ENCODE results near the gene PHC2. TPM values are rescaled to one million over a fixed set of nuclear protein-coding genes. Genes with fewer than 3 reads are reported as not detected.

PHC2 gene
- total RNA-seq, 1 donor from 2014 or later, result 222 TPM

DNA sequence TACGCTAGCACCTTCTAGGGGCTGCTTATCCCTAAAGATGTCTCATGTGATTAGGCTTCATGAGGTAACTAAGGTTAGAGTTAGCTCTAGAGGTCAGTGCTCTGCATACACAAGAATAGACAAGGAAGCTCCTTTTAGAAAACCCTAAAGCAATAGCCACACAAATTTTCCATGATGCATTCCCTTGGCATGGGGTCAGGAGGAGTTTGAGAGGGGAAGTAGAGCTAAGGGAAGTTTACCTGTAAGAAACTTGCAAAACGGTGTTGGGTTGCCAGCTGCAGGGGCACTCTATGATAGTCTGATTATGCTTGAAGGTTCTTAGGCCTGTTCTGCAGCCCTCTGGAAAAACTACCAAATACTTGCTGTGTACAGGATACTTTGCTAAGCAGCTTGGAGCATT, 71.0 kb downstream of the PHC2 start:
- H3K27me3 ChIP-seq, result no peaks in the 10 kb centered on the region
- intact Hi-C loops (cut with DNase I), result no loop called here
- no peak for DNase-seq (ENCODE audit: low spot score in 2 of 2)
- H3K4me1 ChIP-seq, result peaks cover 8 to 23% of the 10 kb centered on the region in 2 donors
- TF ChIP-seq, protein P1, sequence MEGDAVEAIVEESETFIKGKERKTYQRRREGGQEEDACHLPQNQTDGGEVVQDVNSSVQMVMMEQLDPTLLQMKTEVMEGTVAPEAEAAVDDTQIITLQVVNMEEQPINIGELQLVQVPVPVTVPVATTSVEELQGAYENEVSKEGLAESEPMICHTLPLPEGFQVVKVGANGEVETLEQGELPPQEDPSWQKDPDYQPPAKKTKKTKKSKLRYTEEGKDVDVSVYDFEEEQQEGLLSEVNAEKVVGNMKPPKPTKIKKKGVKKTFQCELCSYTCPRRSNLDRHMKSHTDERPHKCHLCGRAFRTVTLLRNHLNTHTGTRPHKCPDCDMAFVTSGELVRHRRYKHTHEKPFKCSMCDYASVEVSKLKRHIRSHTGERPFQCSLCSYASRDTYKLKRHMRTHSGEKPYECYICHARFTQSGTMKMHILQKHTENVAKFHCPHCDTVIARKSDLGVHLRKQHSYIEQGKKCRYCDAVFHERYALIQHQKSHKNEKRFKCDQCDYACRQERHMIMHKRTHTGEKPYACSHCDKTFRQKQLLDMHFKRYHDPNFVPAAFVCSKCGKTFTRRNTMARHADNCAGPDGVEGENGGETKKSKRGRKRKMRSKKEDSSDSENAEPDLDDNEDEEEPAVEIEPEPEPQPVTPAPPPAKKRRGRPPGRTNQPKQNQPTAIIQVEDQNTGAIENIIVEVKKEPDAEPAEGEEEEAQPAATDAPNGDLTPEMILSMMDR (IDR thresholded peaks at IDR 0.05), result no peak
- peaks cover 0 to 1% of the 10 kb centered on the region in 2 donors for H3K36me3 ChIP-seq
- H3K9me3 ChIP-seq, result no peaks in the 10 kb centered on the region
- no peak overlapping the region for H3K27ac ChIP-seq
- H3K4me3 ChIP-seq, result no peak overlapping the region

DNA sequence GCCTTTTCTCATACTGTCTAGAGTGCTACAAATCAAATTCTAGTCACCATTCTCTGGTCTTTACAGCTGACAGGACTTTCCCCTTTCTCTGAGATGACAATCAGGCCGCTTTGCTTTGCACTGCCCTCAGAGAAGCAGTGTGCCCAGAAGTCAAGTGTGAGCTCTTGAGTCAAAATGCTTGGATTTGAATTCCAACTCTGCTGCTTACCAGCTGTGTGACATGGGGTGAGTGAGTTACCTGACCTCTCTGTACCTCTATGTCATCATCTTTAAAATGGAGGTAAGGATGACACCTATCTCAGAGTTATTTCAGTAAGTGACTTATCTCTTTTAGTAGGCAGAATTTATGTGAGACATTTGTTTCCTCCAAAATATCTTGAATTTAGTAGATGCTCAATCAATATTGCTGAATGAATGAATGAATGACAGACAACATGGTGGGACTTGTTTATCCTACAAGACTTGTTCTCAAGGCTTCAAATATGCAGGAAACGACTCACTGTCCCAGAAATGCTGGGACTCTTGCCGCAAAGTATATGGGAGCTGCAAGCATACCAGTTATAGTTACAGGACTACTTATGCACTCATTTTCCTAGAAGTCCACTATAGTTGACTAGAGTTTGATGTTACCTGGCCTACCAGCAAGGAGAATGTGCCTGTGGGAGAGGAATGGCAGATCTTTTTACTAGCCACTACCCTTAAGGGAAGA, 71.9 kb downstream of the PHC2 start:
- no peak overlapping the region for H3K4me3 ChIP-seq
- intact Hi-C loops (cut with DNase I), result no loop called here
- TF ChIP-seq, protein P1 (IDR thresholded peaks at IDR 0.05), result no peak
- H3K27ac ChIP-seq, result no peak overlapping the region
- H3K36me3 ChIP-seq, result peaks cover 0 to 5% of the 10 kb centered on the region in 2 donors
- DNase-seq (ENCODE audit: low spot score in 2 of 2), result no peak
- no peaks in the 10 kb centered on the region for H3K9me3 ChIP-seq
- peaks cover 8 to 15% of the 10 kb centered on the region in 2 donors for H3K4me1 ChIP-seq
- no peaks in the 10 kb centered on the region for H3K27me3 ChIP-seq

DNA sequence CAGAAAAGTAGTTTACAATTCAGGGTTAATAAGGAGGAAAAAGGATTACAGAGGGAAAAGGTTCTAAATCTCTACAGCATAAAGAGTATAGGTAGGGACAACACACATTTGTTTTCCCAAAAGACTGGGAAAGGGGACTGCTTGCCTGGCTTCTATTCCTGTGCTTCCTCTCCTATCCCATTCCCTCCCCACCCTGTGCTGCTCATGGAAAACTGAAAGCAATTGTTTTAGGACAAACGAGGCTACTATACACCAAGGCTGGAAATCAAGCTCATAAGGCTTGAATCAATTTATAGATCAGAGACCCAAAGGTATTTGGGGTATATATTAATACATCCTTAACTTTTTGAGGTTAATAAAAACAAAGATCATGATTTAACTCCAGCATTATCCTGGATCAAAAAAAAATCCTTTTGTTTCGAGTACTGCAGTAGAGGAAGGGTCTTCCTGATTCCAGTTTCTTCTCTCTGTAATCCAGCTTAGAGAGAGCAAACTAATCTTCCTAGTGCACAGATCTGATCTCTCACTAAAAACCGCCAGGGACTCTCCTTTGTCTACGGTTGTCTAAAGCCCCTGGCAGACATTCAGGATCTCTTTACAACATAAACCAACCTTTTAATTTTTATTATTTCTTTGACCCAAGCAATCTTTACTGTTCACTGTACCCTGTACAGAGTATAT, 72.6 kb downstream of the PHC2 start:
- peaks cover 0 to 5% of the 10 kb centered on the region in 2 donors for H3K36me3 ChIP-seq
- H3K9me3 ChIP-seq, result no peaks in the 10 kb centered on the region
- no peak overlapping the region for H3K27ac ChIP-seq
- TF ChIP-seq, protein P1 (IDR thresholded peaks at IDR 0.05), result no peak
- no peaks in the 10 kb centered on the region for H3K27me3 ChIP-seq
- intact Hi-C loops (cut with DNase I), result no loop called here
- no peak overlapping the region for H3K4me3 ChIP-seq
- no peak for DNase-seq (ENCODE audit: low spot score in 2 of 2)
- H3K4me1 ChIP-seq, result peaks cover 1 to 8% of the 10 kb centered on the region in 2 donors

DNA sequence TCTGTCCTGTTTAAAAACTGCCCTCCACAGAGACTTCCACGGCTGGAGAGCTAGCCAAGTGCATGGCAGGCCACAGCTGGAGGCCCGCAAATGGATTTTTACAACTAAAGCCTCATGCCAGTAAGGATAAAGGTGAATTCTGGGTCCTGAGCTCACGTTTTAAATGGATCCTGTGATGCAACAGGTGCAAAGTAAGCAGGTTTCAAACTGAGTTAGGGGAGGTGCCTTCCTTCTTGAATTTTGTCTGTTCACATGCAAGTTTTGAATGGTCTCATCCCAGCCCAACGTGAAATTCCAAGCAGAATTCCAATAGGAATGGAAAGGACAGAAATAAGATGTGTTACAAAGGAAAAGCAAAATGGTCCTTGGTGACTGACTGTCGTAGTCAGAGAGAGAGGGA, 73.8 kb downstream of the PHC2 start:
- Histone ChIP-seq H3K27ac (no peak overlapping the region), H3K4me1 (no peaks in the 10 kb centered on the region), H3K4me3 (no peak overlapping the region), H3K36me3 (peaks cover 0 to 5% of the 10 kb centered on the region in 2 donors), H3K27me3 (no peaks in the 10 kb centered on the region), H3K9me3 (no peaks in the 10 kb centered on the region)
- no peak for DNase-seq (ENCODE audit: low spot score in 2 of 2)
- TF ChIP-seq, protein P1 (IDR thresholded peaks at IDR 0.05), result no peak
- intact Hi-C loops (cut with DNase I), result no loop called here

DNA sequence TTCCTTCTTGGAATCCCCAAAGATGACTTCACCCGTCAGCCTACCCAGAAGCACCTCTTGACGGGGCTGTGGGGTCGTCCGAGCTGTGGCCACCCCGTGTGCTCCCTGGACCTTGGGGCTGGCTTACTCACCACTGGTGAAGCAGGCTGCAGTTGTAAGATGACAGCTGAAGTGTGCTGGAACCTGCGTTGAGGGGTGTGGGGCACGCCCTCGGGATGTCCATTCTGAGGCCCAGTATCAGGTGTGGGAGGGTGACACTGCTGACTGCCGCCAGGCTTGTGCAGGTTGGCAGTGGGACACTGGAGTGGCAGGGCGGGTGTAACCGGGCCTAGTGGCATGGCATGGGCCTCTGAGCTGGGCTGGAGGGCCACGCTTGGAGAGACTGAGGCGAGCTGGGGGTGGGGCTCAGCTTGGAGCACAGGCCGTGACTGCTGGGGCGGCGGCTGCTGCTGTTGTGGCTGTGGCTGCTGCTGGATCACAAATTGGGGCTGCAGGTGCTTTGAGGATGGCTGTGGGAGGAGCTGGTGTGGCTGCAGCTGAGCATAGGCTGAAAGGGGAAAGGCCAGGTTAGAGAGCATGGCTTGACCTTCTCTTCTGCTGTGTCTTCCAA, 76.1 kb downstream of the PHC2 start:
- Histone ChIP-seq H3K4me1 (peaks cover 0 to 8% of the 10 kb centered on the region in 2 donors), H3K27ac (no peak overlapping the region), H3K9me3 (no peaks in the 10 kb centered on the region), H3K36me3 (peaks cover 0 to 5% of the 10 kb centered on the region in 2 donors), H3K27me3 (no peaks in the 10 kb centered on the region), H3K4me3 (no peak overlapping the region)
- intact Hi-C loops (cut with DNase I), result no loop called here
- TF ChIP-seq, protein P1 (IDR thresholded peaks at IDR 0.05), result no peak
- no peak for DNase-seq (ENCODE audit: low spot score in 2 of 2)

Data from ascending aorta (tissue), 2 donors.